Measurements from ENCODE around the gene HLA-DRB5. TPM values are rescaled to one million over a fixed set of nuclear protein-coding genes. Genes with fewer than 3 reads are reported as not detected.

Gene HLA-DRB5
- total RNA-seq, 1 experiment from 2014 or later: not detected

GRCh38 chr6:32501016-32501415, 29.1 kb downstream of the HLA-DRB5 start:
- DNase-seq (ENCODE audit: unreplicated experiment): no peak
- H3K4me3 Mint-ChIP-seq (ENCODE audit: unreplicated experiment): no peak overlapping the region
- TF ChIP-seq CTCF (IDR thresholded peaks at IDR 0.05; ENCODE audit: unreplicated experiment): no peak
- no peak overlapping the region for H3K27ac Mint-ChIP-seq (ENCODE audit: low read depth, unreplicated experiment)
- ChIA-PET POLR2A (no interaction called here), CTCF (no interaction called here)
- H3K36me3 Mint-ChIP-seq (ENCODE audit: insufficient read depth, unreplicated experiment): no peaks in the 10 kb centered on the region
- no TSS peak for BruUV-seq (replicated peaks)
- H3K27me3 Mint-ChIP-seq (ENCODE audit: insufficient read depth, unreplicated experiment): peaks cover 47% of the 10 kb centered on the region
- no peaks in the 10 kb centered on the region for H3K4me1 Mint-ChIP-seq (ENCODE audit: insufficient read depth, unreplicated experiment)
- H3K9me3 Mint-ChIP-seq (ENCODE audit: unreplicated experiment): no peaks in the 10 kb centered on the region
- intact Hi-C loops (cut with micrococcal nuclease): no loop called here

- ChIA-PET POLR2A (no interaction called here), CTCF (no interaction called here)
- peaks cover 48% of the 10 kb centered on the region for H3K27me3 Mint-ChIP-seq (ENCODE audit: insufficient read depth, unreplicated experiment)
- BruUV-seq (replicated peaks): no TSS peak
- H3K36me3 Mint-ChIP-seq (ENCODE audit: insufficient read depth, unreplicated experiment): no peaks in the 10 kb centered on the region
- no peak for DNase-seq (ENCODE audit: unreplicated experiment)
- no peak overlapping the region for H3K27ac Mint-ChIP-seq (ENCODE audit: low read depth, unreplicated experiment)
- no peaks in the 10 kb centered on the region for H3K9me3 Mint-ChIP-seq (ENCODE audit: unreplicated experiment)
- no peak for TF ChIP-seq CTCF (IDR thresholded peaks at IDR 0.05; ENCODE audit: unreplicated experiment)
- intact Hi-C loops (cut with micrococcal nuclease): no loop called here
- H3K4me3 Mint-ChIP-seq (ENCODE audit: unreplicated experiment): no peak overlapping the region
- H3K4me1 Mint-ChIP-seq (ENCODE audit: insufficient read depth, unreplicated experiment): no peaks in the 10 kb centered on the region
Measured at GRCh38 chr6:32492351-32492750, 37.7 kb downstream of the HLA-DRB5 start.

- H3K27me3 Mint-ChIP-seq (ENCODE audit: insufficient read depth, unreplicated experiment): peaks cover 48% of the 10 kb centered on the region
- intact Hi-C loops (cut with micrococcal nuclease): no loop called here
- TF ChIP-seq CTCF (IDR thresholded peaks at IDR 0.05; ENCODE audit: unreplicated experiment): no peak
- no peak for DNase-seq (ENCODE audit: unreplicated experiment)
- CTCF ChIA-PET: no interaction called here
- H3K4me1 Mint-ChIP-seq (ENCODE audit: insufficient read depth, unreplicated experiment): no peaks in the 10 kb centered on the region
- no peak overlapping the region for H3K27ac Mint-ChIP-seq (ENCODE audit: low read depth, unreplicated experiment)
- H3K4me3 Mint-ChIP-seq (ENCODE audit: unreplicated experiment): no peak overlapping the region
- no peaks in the 10 kb centered on the region for H3K9me3 Mint-ChIP-seq (ENCODE audit: unreplicated experiment)
- POLR2A ChIA-PET: no interaction called here
- no peaks in the 10 kb centered on the region for H3K36me3 Mint-ChIP-seq (ENCODE audit: insufficient read depth, unreplicated experiment)
- BruUV-seq (replicated peaks): no TSS peak
Measured at GRCh38 chr6:32491700-32492099, 38.4 kb downstream of the HLA-DRB5 start.

GRCh38 chr6:32488083-32488482, 42.0 kb downstream of the HLA-DRB5 start:
- Mint-ChIP-seq H3K9me3 (ENCODE audit: unreplicated experiment) (no peaks in the 10 kb centered on the region), H3K27me3 (ENCODE audit: insufficient read depth, unreplicated experiment) (peaks cover 66% of the 10 kb centered on the region), H3K4me3 (ENCODE audit: unreplicated experiment) (no peak overlapping the region), H3K27ac (ENCODE audit: low read depth, unreplicated experiment) (no peak overlapping the region), H3K36me3 (ENCODE audit: insufficient read depth, unreplicated experiment) (no peaks in the 10 kb centered on the region), H3K4me1 (ENCODE audit: insufficient read depth, unreplicated experiment) (no peaks in the 10 kb centered on the region)
- no peak for DNase-seq (ENCODE audit: unreplicated experiment)
- BruUV-seq (replicated peaks): no TSS peak
- ChIA-PET CTCF (no interaction called here), POLR2A (no interaction called here)
- intact Hi-C loops (cut with micrococcal nuclease): loop anchor here (10.0 kb wide), 1 partner anchor 47 kb away; the partner anchor contains the start of gene HLA-DRB5
- TF ChIP-seq CTCF (IDR thresholded peaks at IDR 0.05; ENCODE audit: unreplicated experiment): no peak
